HG03060 (cell line): ENCODE data around the gene RGS4.
A peak's percentile ranks its signal among the peaks of the same experiment; 100 is the strongest.
"Not testable (repeated sequence)": the region's sequence is repeated elsewhere in the genome, so short reads cannot be mapped to it uniquely, and the experiment has no call there.

Source experiments
- ATAC-seq: cut with Tn5 transposase; IDR thresholded peaks from one replicate; pipeline ENCODE4 v1.9.1; 2021; ENCODE audit warnings: low read depth, moderate number of reproducible peaks; ENCODE audit not compliant: unreplicated experiment

The RGS4 gene

GRCh38 chr1:163066686-163067085 is 2.5 kb upstream of the RGS4 start:
- ATAC-seq = no peak

DNA sequence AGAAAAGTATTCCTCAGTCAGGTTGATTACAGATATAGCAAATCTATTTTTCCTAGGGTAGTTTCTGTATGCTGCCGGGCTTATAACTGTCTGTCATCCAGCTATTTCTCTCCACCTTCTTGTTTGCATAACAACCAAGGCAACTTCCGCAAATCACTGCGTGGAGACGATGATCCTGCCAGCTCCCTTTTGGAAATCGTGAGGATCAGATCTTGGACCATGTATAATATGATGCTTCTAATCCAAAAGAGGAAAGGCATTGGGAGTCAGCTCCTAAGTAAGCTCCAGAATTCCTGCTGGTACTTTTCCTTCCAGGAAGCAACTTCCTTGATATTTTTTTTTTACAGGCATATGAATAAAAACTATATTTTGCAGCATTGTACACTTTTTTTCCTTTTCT is 445 bp upstream of the RGS4 start:
- ATAC-seq = no peak

DNA sequence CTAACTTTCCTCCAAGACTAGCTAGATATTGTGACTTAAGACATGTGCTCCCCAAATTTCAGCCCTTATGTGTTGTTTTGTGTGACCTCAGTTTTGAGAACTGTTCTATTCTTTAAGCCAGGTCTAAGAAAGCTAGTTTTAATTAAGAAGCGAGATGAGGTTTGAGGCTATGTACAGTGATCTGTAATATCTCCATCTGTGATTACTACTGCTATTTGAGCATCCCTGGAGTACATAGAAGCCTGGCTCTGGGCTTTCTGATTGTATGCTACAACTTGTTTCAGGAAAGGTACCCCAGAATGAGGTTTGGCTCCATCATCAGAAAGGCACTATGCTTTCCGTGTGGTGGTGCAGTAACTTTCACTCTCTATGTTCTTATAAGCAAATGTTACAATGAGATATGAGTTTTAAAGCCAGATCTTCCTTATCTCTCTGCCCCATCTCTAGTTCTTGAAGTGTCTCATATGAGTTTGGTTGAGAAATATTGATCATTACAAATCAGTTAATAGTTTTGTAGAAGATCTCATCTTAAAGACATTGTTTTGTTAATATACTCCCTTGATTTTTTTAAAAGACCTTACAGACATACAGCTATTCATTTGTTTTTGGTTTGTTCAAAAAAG is 605 bp downstream of the RGS4 start:
- ATAC-seq = no peak

- ATAC-seq = peak; percentile 67
These were observed 2.5 kb downstream of the RGS4 start for GRCh38 chr1:163071405-163072255.

DNA sequence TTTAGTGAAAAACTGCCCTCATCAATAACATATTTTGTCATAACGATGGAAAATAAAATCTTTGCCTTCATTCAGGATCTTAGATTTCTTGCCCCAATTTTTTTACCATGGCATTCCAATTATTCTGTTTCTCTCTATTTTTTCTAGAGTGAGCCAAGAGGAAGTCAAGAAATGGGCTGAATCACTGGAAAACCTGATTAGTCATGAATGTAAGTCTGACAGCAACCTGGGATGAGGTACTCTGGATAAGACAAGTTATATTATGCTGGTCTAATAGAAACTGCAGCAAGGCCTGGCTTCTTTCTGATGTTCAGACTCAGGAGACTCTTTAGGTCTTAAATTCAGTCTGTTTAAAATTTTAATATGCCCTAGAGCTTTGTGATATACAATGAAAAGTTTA is 3.5 kb downstream of the RGS4 start:
- ATAC-seq = no peak

DNA sequence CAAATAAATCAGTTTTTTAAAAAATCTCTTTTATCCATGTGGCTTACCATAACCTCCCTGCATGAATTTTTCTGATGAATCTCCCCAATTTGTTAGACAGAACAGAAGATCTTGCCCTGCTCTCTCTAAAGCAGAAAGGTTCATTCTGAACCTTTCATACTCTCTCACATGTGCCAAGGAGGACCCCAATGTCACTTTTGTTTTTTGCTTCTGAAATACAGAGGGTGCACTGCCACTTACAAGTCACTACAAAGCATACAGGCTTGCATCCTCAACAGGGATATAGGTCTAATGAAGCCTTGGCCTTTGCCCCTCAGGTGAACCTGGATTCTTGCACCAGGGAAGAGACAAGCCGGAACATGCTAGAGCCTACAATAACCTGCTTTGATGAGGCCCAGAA is 4.8 kb downstream of the RGS4 start:
- no peak for ATAC-seq

DNA sequence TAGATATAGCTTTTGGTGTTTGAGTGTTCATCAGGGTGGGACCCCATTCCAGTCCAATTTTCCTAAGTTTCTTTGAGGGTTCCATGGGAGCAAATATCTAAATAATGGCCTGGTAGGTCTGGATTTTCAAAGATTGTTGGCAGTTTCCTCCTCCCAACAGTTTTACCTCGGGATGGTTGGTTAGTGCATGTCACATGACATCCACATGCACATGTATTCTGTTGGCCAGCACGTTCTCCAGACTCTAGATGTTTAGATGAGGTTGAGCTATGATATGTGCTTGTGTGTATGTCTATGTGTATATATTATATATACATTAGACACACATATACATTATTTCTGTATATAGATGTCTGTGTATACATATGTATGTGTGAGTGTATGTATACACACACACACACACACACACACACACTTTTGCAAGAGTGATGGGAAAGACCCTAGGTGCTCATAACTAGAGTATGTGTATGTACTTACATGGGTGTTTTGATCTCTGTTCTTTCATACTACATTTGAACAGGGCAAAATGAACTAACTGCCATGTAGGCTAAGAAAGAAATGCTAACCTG is 5.6 kb downstream of the RGS4 start:
- ATAC-seq = no peak

DNA sequence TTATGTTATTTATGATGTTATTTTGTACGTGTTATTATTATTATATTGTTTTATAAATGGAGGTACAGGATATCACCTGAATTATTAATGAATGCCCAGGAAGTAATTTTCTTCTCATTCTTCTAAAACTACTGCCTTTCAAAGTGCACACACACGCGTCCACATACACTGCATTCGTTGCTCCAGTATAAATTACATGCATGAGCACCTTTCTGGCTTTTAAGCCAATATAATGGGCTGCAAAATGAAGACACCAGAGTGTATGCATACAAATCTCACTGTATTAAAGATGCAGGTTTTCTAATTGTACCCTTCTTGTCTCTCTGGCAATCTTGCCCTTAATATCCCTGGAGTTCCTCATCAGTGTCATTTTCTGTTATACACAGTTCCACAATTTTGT is 6.9 kb downstream of the RGS4 start:
- ATAC-seq = no peak

- ATAC-seq = no peak
These were observed 7.3 kb downstream of the RGS4 start for GRCh38 chr1:163076446-163076845.

GRCh38 chr1:163076981-163077761 is 8.0 kb downstream of the RGS4 start:
- no peak for ATAC-seq

GRCh38 chr1:163082971-163083370 is 13.8 kb downstream of the RGS4 start:
- no peak for ATAC-seq

DNA sequence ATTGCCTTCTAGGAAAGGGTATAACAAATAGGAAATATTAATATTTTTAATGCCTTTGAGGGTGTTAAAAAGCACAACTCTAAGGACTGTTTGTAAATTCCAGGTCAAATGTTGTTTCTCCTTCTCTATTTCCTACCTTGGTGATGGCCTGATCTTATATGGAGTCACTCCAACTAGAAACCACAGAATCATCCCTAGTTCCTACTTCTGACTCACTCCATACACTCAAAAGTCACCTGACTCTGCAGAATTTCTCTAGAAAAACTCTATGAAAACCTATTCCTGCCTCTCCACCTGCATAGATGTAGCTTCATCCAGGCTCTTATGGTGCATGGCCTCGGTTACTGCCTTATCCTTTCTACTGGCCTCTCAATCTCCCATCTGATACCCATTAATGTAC is 14.5 kb downstream of the RGS4 start:
- ATAC-seq = no peak

- no peak for ATAC-seq
These were observed 15.2 kb downstream of the RGS4 start for GRCh38 chr1:163084330-163084729.

DNA sequence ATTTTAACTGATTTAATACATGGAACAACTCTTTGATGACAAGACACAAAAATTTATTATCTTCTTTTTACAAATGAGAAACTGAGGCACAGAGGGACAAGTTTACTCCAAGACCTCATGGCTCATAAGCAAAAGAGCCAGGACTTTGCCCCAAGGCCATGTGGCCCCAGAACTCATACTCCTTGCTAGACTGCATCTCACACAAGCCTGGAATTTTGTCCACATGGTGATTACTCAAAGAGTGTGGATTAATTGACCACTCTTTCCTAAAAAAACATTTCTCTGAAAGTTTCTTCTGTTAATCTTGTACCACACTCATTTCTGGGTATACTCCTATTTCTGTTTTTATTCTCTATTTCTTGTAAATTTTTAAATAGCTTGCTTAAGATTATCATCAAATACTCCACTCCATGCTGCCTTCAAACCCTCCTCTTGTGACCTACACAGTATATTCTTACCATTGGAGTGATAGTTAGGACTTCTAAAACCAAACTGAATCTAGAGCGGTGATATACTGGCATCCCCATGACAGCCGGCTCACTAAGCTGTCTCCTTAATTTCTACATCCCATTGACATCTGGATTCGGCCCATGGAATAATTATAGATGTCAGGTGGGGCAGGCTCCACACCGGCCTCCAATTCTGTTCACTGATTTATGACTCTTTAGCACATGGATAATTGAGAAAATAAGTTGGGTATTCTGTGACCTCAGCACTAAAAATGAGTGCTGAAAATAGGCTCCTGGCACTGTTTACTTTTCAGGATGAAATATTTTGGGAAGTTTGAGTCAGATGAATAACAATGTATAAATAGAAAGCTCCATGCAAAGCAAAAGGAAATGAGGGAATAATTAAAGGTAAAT is 16.1 kb downstream of the RGS4 start:
- no peak for ATAC-seq

GRCh38 chr1:163085904-163086268 is 16.7 kb downstream of the RGS4 start:
- ATAC-seq = no peak

GRCh38 chr1:163089117-163089516 is 20.0 kb downstream of the RGS4 start:
- ATAC-seq = not testable (repeated sequence)

DNA sequence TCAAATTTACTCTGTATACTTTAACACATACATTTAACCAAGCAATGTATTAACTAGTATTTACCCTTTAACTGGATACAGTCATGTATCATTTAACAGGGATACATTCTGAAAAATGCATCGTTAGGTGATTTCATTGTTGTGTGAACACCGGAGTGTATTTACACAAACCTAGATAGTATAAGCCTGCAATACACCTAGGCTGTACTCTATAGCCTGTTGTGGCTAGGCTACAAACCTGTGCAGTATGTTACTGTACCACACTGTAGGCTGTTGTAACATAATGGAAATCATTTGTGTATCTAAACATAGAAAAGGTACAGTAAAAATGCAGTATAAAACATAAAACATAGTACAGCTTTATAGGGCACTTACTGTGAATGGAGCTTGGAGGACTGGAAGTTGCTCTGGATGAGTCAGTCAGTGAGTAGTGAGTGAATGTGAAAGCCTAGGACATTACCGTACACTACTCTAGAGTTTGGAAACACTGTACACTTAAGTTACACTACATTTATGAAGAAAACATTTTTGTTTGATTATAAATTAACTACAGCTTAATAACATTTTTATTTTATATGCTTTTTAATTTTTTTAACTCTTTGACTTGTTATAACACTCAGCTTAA is 21.3 kb downstream of the RGS4 start:
- ATAC-seq = no peak

- no peak for ATAC-seq
These were observed 24.0 kb downstream of the RGS4 start for GRCh38 chr1:163093169-163093568.

DNA sequence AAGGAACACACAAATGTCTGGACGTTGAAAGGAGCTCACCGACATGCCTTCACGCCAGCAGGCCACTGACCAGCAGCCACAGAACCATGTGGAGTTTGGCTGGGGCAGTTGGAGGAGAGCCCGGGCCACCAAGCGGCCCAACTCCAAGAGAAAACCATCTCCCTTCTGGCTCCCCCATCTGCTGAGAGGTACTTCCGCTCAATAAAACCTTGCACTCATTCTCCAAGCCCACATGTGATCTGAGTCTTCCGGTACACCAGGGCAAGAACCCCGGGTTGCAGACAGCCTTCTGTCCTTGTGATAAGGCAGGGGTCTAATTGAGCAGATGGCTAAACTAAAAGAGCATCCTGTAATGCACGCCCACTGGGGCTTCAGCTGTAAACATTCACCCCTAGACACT is 24.4 kb downstream of the RGS4 start:
- no peak for ATAC-seq

DNA sequence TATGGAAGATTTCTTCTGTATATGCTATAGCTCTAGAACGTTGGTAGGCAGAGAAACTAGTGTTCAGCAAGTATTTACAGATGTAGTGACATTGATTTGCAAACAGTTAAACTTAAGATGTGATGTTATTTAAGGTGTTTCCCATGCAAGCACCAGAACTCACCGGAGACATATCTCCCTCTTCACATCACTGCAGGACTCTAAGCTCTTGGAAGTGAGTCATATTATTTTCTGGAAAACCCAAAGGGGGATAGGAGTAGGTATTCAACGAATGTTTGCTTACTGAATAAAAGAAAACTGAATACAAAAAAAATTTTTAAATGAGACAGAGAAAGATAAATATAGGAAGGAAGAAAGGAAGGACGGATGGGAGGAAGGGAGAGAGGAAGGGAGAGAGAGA is 25.0 kb downstream of the RGS4 start:
- no peak for ATAC-seq
